A549 (cell line): Measurements from ENCODE around the gene SLC9B1. TPM values are rescaled to one million over a fixed set of nuclear protein-coding genes. Genes with fewer than 3 reads are reported as not detected.

Experiments
- ATAC-seq, 2 experiments: fragments of 200-7000 bp in 1 of 2; fragments of >200 bp in 1 of 2; cut with Nextera tagmentation in 1 of 2; cut with Tn5 transposase in 1 of 2; 3 replicates each; pipeline versions ENCODE4 v1.8.0 to v1.9.1; 2018 to 2020; ENCODE audit warnings: mild to moderate bottlenecking in 1 of 2, moderate library complexity in 1 of 2
- CTCF ChIA-PET: fragments of 300-600 bp; sonication (Branson Sonifier 250); formaldehyde crosslinking; extraction: SDS; loops from one replicate; lab custom pipeline; 2021; ENCODE audit warnings: antibody characterized with exemption, inconsistent platforms; lab: Yijun Ruan, JAX
- POLR2A ChIA-PET: fragments of 350-600 bp; formaldehyde crosslinking; extraction: SDS; loops from one replicate; lab custom pipeline; 2021; ENCODE audit warnings: antibody characterized with exemption, inconsistent platforms; lab: Yijun Ruan, JAX
- DNase-seq, 2 experiments: peaks; one replicate each; pipeline versions ENCODE4 v3.0.0 to v3.0.0-alpha.2; 2011 to 2016; ENCODE audit warnings: low read depth in 1 of 2, low spot score in 1 of 2
- FAIRE-seq: peaks from 2 replicates; lab custom pipeline; 2011; peaks lifted over from hg19 to GRCh38; lab: Jason Lieb, UNC
- H3K27ac ChIP-seq, 2 experiments: fragments of >200 bp; sonication (Bioruptor Twin); formaldehyde crosslinking; 3 replicates each; pipeline ENCODE4 v1.5.1; 2016 to 2017
- H3K4me1 ChIP-seq: fragments of >200 bp; sonication (Bioruptor Twin); formaldehyde crosslinking; 3 replicates; pipeline ENCODE4 v1.6.1; 2016
- H3K4me2 ChIP-seq: fragments of >200 bp; sonication (Bioruptor Twin); formaldehyde crosslinking; 3 replicates; pipeline ENCODE4 v1.6.1; 2016
- H3K4me3 ChIP-seq: fragments of >200 bp; sonication (Bioruptor Twin); formaldehyde crosslinking; 3 replicates; pipeline ENCODE4 v1.5.1; 2016
- H3K9me3 ChIP-seq: fragments of >200 bp; sonication (Bioruptor Twin); formaldehyde crosslinking; 3 replicates; pipeline ENCODE4 v1.6.1; 2016
- ATOH8 ChIP-seq: fragments of 250-450 bp; sonication (Bioruptor Pico); IDR thresholded peaks from 2 replicates; pipeline ENCODE4 v1.5.0; 2020; ENCODE audit warnings: low read depth, mild to moderate bottlenecking, moderate library complexity
- CBX2 ChIP-seq: fragments of 200-600 bp; sonication (generic); IDR thresholded peaks from 2 replicates; pipeline ENCODE4 v1.6.1; 2016; ENCODE audit warnings: low read depth, mild to moderate bottlenecking, borderline replicate concordance
- CBX8 ChIP-seq: fragments of 200-600 bp; sonication (generic); IDR thresholded peaks from 2 replicates; pipeline ENCODE4 v1.6.1; 2016
- CEBPB ChIP-seq, 2 experiments: fragments of >200 bp in 1 of 2; sonication (Bioruptor Twin) in 1 of 2; formaldehyde crosslinking in 1 of 2; IDR thresholded peaks; 2 replicates each; pipeline ENCODE4 v1.6.1; 2012 to 2016
- CHD2 ChIP-seq: fragments of 150-350 bp; IDR thresholded peaks from 2 replicates; pipeline ENCODE4 v1.6.1; 2014; ENCODE audit warnings: low read length; ENCODE audit not compliant: partially characterized antibody
- EHF ChIP-seq: fragments of 250-450 bp; sonication (Bioruptor Pico); IDR thresholded peaks from 2 replicates; pipeline ENCODE4 v1.5.0; 2020; ENCODE audit warnings: mild to moderate bottlenecking
- EHMT2 ChIP-seq: fragments of 200-600 bp; sonication (generic); IDR thresholded peaks from 2 replicates; pipeline ENCODE4 v1.6.1; 2016; ENCODE audit warnings: antibody characterized with exemption, low read depth, mild to moderate bottlenecking, moderate library complexity
- HEYL ChIP-seq: fragments of 250-450 bp; sonication (Bioruptor Pico); IDR thresholded peaks from 2 replicates; pipeline ENCODE4 v1.8.0; 2021; ENCODE audit warnings: mild to moderate bottlenecking, moderate library complexity
- HOXA7 ChIP-seq: fragments of 250-450 bp; sonication (Bioruptor Pico); IDR thresholded peaks from 2 replicates; pipeline ENCODE4 v1.5.0; 2020; ENCODE audit warnings: mild to moderate bottlenecking, moderate library complexity
- JUN ChIP-seq, 2 experiments: fragments of >200 bp; sonication (Bioruptor Twin); formaldehyde crosslinking; IDR thresholded peaks; 2 replicates in 1 of 2; 3 replicates in 1 of 2; pipeline ENCODE4 v1.6.1; 2016 to 2017
- KDM1A ChIP-seq: fragments of 200-600 bp; sonication (generic); IDR thresholded peaks from 2 replicates; pipeline ENCODE4 v1.6.1; 2016; ENCODE audit warnings: low read depth, mild to moderate bottlenecking
- KDM5A ChIP-seq: fragments of 200-600 bp; sonication (generic); IDR thresholded peaks from 2 replicates; pipeline ENCODE4 v1.6.1; 2016; ENCODE audit warnings: antibody characterized with exemption, mild to moderate bottlenecking
- MAFK ChIP-seq: fragments of 450-650 bp; IDR thresholded peaks from 2 replicates; pipeline ENCODE4 v1.6.1; 2014; ENCODE audit not compliant: partially characterized antibody
- MAX ChIP-seq: IDR thresholded peaks from 2 replicates; pipeline ENCODE4 v1.6.1; 2012
- MAZ ChIP-seq: fragments of 150-350 bp; IDR thresholded peaks from 2 replicates; pipeline ENCODE4 v1.6.1; 2014; ENCODE audit warnings: antibody characterized with exemption, low read depth, low read length, borderline replicate concordance
- MYC ChIP-seq: IDR thresholded peaks from 2 replicates; pipeline ENCODE4 v1.6.1; 2012; ENCODE audit warnings: mild to moderate bottlenecking, inconsistent platforms, low read length, improper control_type of control experiment, borderline replicate concordance
- PHF8 ChIP-seq: fragments of 200-600 bp; sonication (generic); IDR thresholded peaks from 2 replicates; pipeline ENCODE4 v1.6.1; 2016; ENCODE audit warnings: low read depth, mild to moderate bottlenecking, antibody characterized with exemption, moderate library complexity, borderline replicate concordance
- RAD21 ChIP-seq, 2 experiments: fragments of >200 bp in 1 of 2; sonication (Bioruptor Twin) in 1 of 2; formaldehyde crosslinking in 1 of 2; IDR thresholded peaks in 1 of 2; conservative IDR thresholded peaks in 1 of 2; 2 replicates in 1 of 2; 3 replicates in 1 of 2; pipeline ENCODE4 v1.6.1; 2012 to 2018; ENCODE audit warnings: inconsistent platforms in 1 of 2
- RARB ChIP-seq: fragments of 250-450 bp; sonication (Bioruptor Pico); IDR thresholded peaks from 2 replicates; pipeline ENCODE4 v1.8.0; 2021; ENCODE audit warnings: mild to moderate bottlenecking, moderate library complexity
- SMC3 ChIP-seq: fragments of >200 bp; sonication (Bioruptor Twin); formaldehyde crosslinking; IDR thresholded peaks from 3 replicates; pipeline ENCODE4 v1.6.1; 2018; ENCODE audit warnings: inconsistent platforms
- TFCP2L1 ChIP-seq: fragments of 250-450 bp; sonication (Bioruptor Pico); IDR thresholded peaks from 2 replicates; pipeline ENCODE4 v1.5.0; 2021; ENCODE audit warnings: mild to moderate bottlenecking
- ZFP36 ChIP-seq: fragments of 450-650 bp; IDR thresholded peaks from 2 replicates; pipeline ENCODE4 v1.6.1; 2014; ENCODE audit warnings: borderline replicate concordance; ENCODE audit not compliant: partially characterized antibody
- ZNF302 ChIP-seq: fragments of 250-450 bp; sonication (Bioruptor Pico); IDR thresholded peaks from 2 replicates; pipeline ENCODE4 v1.9.0; 2021; ENCODE audit warnings: inconsistent platforms, mild to moderate bottlenecking, moderate library complexity
- ZSCAN20 ChIP-seq: fragments of 250-450 bp; sonication (Bioruptor Pico); IDR thresholded peaks from 2 replicates; pipeline ENCODE4 v1.8.0; 2022; ENCODE audit warnings: mild to moderate bottlenecking, moderate library complexity
- WGBS: methylation state at CpG from one replicate; pipeline ENCODE4 v1.1.6; 2017; ENCODE audit errors: missing lambda C conversion rate; 5-methylcytosine and 5-hydroxymethylcytosine counted together
- polyA plus RNA-seq, 4 experiments: library from polyadenylated mRNA; depleted of rRNA in 3 of 4; stranded (reverse); fragments of >200 nt; fragmentation: RNase III in 1 of 4; extraction: RNeasy Plus Mini Kit Qiagen cat#74134 plus additional on column Dnase treatment in 1 of 4; gene quantifications; 2 replicates in 3 of 4; 3 replicates in 1 of 4; pipeline ENCODE4 v1.2.3, GENCODE V29; 2011 to 2017
- TF ChIP-seq, protein P1 (sequence below): fragments of >200 bp; sonication (Bioruptor Twin); formaldehyde crosslinking; IDR thresholded peaks from 2 replicates; pipeline ENCODE4 v1.6.1; 2016
- TF ChIP-seq, protein P2 (sequence below): IDR thresholded peaks from 2 replicates; pipeline ENCODE4 v1.6.1; 2012; ENCODE audit warnings: low read depth, borderline replicate concordance

Gene SLC9B1
- polyA plus RNA-seq, 2 of the 4 experiments (the other 2 are of a cell fraction) = 0.09 to 0.39 TPM

- ATAC-seq (no peak), DNase-seq (no peak), FAIRE-seq (no peak)
- ChIA-PET POLR2A (no interaction called here), CTCF (no interaction called here)
- Histone ChIP-seq H3K27ac (no peak overlapping the region), H3K4me1 (no peaks in the 10 kb centered on the region), H3K4me2 (no peak overlapping the region), H3K4me3 (no peak overlapping the region), H3K9me3 (no peaks in the 10 kb centered on the region)
- 80% methylated on average over 3 of the region's 3 CpGs for WGBS
- TF ChIP-seq MAZ = no peak
- no peak for TF ChIP-seq HEYL (CRISPR knock-in tag)
- no peak for TF ChIP-seq MAFK
- TF ChIP-seq RAD21 (conservative IDR thresholded peaks at IDR 0.05 in 1 of 2, IDR thresholded peaks at IDR 0.05 in 1 of 2) = no peak
- TF ChIP-seq CEBPB (IDR thresholded peaks at IDR 0.05) = peak; percentile 19; a peak in 1 of 4 replicates
- TF ChIP-seq PHF8 = no peak
- TF ChIP-seq KDM1A = no peak
- TF ChIP-seq, protein P1, sequence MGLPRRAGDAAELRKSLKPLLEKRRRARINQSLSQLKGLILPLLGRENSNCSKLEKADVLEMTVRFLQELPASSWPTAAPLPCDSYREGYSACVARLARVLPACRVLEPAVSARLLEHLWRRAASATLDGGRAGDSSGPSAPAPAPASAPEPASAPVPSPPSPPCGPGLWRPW = no peak
Measured at GRCh38 chr4:103054030-103054429, 34.5 kb upstream of the SLC9B1 start.

DNA sequence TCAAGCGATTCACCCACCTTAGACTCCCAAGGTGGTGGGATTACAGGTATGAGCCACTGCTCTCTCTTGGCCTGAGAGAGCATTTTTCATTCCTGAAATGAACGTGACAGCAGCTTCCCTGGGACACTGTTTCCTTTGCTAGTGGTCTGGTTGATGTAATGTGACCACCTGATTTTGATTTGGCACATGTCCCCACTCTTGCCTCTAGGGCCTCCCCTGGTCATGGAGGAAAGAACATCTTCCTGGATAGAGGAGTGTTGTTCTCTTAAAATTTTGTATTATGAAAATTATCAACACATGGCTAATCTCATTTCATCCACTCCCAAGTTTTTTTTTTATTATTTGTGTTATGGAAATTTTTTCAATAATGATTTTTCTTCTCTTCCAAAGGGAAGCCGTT is 33.3 kb upstream of the SLC9B1 start:
- ATAC-seq = no peak
- TF ChIP-seq ZNF302 (CRISPR knock-in tag) (no peak), MAX (no peak), SMC3 (no peak), MAFK (no peak), TFCP2L1 (CRISPR knock-in tag) (no peak), EHF (no peak), EHMT2 (no peak), MYC (no peak), ZFP36 (no peak), CBX8 (no peak), RARB (no peak), ATOH8 (CRISPR knock-in tag) (no peak), HOXA7 (CRISPR knock-in tag) (no peak), KDM5A (no peak), CHD2 (no peak), JUN (IDR thresholded peaks at IDR 0.05) (no peak), CBX2 (no peak), ZSCAN20 (CRISPR knock-in tag) (no peak)
- TF ChIP-seq, protein P2, sequence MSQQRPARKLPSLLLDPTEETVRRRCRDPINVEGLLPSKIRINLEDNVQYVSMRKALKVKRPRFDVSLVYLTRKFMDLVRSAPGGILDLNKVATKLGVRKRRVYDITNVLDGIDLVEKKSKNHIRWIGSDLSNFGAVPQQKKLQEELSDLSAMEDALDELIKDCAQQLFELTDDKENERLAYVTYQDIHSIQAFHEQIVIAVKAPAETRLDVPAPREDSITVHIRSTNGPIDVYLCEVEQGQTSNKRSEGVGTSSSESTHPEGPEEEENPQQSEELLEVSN = no peak
- TF ChIP-seq, all 56 proteins: peak for 0

More for the DNA sequence above, 33.3 kb upstream of the SLC9B1 start:
- FAIRE-seq (no peak), DNase-seq (no peak)
- no peak overlapping the region for H3K4me3 ChIP-seq
- WGBS = 55% methylated on average over 2 of the region's 3 CpGs
- ChIA-PET CTCF (interaction anchor here (0.8 to 1.1 kb wide), 2 partner anchors 11 to 39 kb away, joined by 5 to 6 read pairs; no protein-coding TSS in a partner anchor), POLR2A (no interaction called here)
- no peaks in the 10 kb centered on the region for H3K9me3 ChIP-seq
- no peaks in the 10 kb centered on the region for H3K4me1 ChIP-seq
- H3K4me2 ChIP-seq = no peak overlapping the region
- H3K27ac ChIP-seq = no peak overlapping the region
